ENCODE measurements around the gene EFNA4.

DNA sequence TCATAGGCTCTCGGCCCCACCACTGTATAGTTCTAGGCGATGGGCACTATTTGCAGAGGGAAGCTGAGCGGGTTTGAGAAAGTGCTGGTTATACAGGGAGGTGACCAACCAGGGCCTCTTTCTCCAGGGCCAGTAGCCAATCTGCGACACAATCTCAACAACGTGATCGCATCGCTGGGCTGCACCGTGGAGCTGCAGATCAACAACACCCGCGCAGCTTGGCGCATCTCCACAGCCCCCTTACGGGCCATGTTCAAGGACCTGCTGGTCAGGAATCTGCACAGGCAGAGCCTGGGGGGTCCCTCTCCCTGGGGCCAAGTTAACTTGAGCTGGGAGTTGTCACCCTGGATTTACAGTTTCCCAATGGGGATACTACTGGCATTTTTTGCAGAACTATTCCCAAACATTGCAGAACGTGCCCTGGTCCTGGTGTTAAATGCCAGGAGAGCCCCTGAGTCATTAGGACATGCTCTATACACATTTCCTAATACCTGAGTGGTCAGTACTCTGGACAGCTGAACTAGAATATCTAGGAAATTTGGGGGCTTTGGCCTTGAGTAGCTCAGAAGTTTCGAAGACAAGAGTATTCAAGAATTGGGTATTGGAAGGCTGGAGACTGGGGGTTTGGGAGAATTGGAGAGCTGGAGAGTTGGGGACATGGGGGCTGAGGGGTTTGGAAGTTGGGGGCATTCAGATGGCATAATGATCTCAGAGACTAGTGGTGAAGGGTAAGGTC, 23.0 kb upstream of the EFNA4 start:
- TF ChIP-seq EZH2 (IDR thresholded peaks at IDR 0.05) (no peak), YY1 (IDR thresholded peaks at IDR 0.05; ENCODE audit: extremely low read depth, insufficient replicate concordance, low read depth, low read length) (no peak), POLR2AphosphoS5 (IDR thresholded peaks at IDR 0.05; ENCODE audit: low read depth, low read length) (no peak), JUND (IDR thresholded peaks at IDR 0.05) (no peak), SP1 (IDR thresholded peaks at IDR 0.05; ENCODE audit: low read depth) (no peak), POLR2A (IDR thresholded peaks at IDR 0.05; ENCODE audit: borderline replicate concordance, extremely low read depth, insufficient read depth, insufficient read length) (no peak), EGR1 (IDR thresholded peaks at IDR 0.05; ENCODE audit: low read depth) (no peak)
- TF ChIP-seq, protein P1, sequence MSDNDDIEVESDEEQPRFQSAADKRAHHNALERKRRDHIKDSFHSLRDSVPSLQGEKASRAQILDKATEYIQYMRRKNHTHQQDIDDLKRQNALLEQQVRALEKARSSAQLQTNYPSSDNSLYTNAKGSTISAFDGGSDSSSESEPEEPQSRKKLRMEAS (IDR thresholded peaks at IDR 0.05) = no peak
- TF ChIP-seq, protein P2, sequence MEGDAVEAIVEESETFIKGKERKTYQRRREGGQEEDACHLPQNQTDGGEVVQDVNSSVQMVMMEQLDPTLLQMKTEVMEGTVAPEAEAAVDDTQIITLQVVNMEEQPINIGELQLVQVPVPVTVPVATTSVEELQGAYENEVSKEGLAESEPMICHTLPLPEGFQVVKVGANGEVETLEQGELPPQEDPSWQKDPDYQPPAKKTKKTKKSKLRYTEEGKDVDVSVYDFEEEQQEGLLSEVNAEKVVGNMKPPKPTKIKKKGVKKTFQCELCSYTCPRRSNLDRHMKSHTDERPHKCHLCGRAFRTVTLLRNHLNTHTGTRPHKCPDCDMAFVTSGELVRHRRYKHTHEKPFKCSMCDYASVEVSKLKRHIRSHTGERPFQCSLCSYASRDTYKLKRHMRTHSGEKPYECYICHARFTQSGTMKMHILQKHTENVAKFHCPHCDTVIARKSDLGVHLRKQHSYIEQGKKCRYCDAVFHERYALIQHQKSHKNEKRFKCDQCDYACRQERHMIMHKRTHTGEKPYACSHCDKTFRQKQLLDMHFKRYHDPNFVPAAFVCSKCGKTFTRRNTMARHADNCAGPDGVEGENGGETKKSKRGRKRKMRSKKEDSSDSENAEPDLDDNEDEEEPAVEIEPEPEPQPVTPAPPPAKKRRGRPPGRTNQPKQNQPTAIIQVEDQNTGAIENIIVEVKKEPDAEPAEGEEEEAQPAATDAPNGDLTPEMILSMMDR (IDR thresholded peaks at IDR 0.05 in 2 of 3, conservative IDR thresholded peaks at IDR 0.05 in 1 of 3; ENCODE audit: borderline replicate concordance in 1 of 3, insufficient read depth in 1 of 3, low read depth in 2 of 3, low read length in 2 of 3) = no peak
- TF ChIP-seq, protein P3, sequence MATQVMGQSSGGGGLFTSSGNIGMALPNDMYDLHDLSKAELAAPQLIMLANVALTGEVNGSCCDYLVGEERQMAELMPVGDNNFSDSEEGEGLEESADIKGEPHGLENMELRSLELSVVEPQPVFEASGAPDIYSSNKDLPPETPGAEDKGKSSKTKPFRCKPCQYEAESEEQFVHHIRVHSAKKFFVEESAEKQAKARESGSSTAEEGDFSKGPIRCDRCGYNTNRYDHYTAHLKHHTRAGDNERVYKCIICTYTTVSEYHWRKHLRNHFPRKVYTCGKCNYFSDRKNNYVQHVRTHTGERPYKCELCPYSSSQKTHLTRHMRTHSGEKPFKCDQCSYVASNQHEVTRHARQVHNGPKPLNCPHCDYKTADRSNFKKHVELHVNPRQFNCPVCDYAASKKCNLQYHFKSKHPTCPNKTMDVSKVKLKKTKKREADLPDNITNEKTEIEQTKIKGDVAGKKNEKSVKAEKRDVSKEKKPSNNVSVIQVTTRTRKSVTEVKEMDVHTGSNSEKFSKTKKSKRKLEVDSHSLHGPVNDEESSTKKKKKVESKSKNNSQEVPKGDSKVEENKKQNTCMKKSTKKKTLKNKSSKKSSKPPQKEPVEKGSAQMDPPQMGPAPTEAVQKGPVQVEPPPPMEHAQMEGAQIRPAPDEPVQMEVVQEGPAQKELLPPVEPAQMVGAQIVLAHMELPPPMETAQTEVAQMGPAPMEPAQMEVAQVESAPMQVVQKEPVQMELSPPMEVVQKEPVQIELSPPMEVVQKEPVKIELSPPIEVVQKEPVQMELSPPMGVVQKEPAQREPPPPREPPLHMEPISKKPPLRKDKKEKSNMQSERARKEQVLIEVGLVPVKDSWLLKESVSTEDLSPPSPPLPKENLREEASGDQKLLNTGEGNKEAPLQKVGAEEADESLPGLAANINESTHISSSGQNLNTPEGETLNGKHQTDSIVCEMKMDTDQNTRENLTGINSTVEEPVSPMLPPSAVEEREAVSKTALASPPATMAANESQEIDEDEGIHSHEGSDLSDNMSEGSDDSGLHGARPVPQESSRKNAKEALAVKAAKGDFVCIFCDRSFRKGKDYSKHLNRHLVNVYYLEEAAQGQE (IDR thresholded peaks at IDR 0.05; ENCODE audit: low read depth) = no peak
